SK-N-MC (cell line): ENCODE measurements around the gene ABCA8.
"Not testable (repeated sequence)": the region's sequence is repeated elsewhere in the genome, so short reads cannot be mapped to it uniquely, and the experiment has no call there.

Experiments used
- EZH2 ChIP-seq: fragments of 200-600 bp; sonication (generic); IDR thresholded peaks from one replicate; pipeline ENCODE4 v1.6.1; 2017; ENCODE audit warnings: antibody characterized with exemption
- FOXP2 ChIP-seq: optimal IDR thresholded peaks from 2 replicates; pipeline ENCODE3; 2011; ENCODE audit warnings: mild to moderate bottlenecking, moderate library complexity; ENCODE audit not compliant: insufficient read depth; ENCODE audit errors: extremely low read length, control extremely low read depth
- POLR2AphosphoS5 ChIP-seq: IDR thresholded peaks from 2 replicates; pipeline ENCODE4 v1.6.1; 2012; ENCODE audit warnings: mild to moderate bottlenecking, low read depth, low read length, borderline replicate concordance

- not testable (repeated sequence) for TF ChIP-seq EZH2, POLR2AphosphoS5, FOXP2
Observed at GRCh38 chr17:68943812-68944182, 11.4 kb downstream of the ABCA8 start.
